IPS-18a (cell line): ENCODE data around the gene FGGY.

Experiments
- H3K27ac ChIP-seq: one replicate; pipeline ENCODE4 v1.5.1; 2013; ENCODE audit warnings: low read length
- H3K27me3 ChIP-seq: one replicate; pipeline ENCODE4 v1.6.1; 2013; ENCODE audit warnings: mild to moderate bottlenecking, low read length; ENCODE audit not compliant: control insufficient read depth, insufficient read depth
- H3K36me3 ChIP-seq: one replicate; pipeline ENCODE4 v1.6.1; 2013; ENCODE audit warnings: low read depth, low read length; ENCODE audit not compliant: control insufficient read depth
- H3K4me1 ChIP-seq: one replicate; pipeline ENCODE4 v1.6.1; 2013; ENCODE audit warnings: low read depth, low read length; ENCODE audit not compliant: control insufficient read depth
- H3K4me3 ChIP-seq: one replicate; pipeline ENCODE4 v1.5.1; 2013; ENCODE audit warnings: low read length
- H3K9ac ChIP-seq: one replicate; pipeline ENCODE4 v1.6.1; 2013; ENCODE audit warnings: mild to moderate bottlenecking, low read length, moderate library complexity
- H3K9me3 ChIP-seq: one replicate; pipeline ENCODE4 v1.6.1; 2013; ENCODE audit warnings: low read depth, low read length; ENCODE audit not compliant: control insufficient read depth

The FGGY gene

DNA sequence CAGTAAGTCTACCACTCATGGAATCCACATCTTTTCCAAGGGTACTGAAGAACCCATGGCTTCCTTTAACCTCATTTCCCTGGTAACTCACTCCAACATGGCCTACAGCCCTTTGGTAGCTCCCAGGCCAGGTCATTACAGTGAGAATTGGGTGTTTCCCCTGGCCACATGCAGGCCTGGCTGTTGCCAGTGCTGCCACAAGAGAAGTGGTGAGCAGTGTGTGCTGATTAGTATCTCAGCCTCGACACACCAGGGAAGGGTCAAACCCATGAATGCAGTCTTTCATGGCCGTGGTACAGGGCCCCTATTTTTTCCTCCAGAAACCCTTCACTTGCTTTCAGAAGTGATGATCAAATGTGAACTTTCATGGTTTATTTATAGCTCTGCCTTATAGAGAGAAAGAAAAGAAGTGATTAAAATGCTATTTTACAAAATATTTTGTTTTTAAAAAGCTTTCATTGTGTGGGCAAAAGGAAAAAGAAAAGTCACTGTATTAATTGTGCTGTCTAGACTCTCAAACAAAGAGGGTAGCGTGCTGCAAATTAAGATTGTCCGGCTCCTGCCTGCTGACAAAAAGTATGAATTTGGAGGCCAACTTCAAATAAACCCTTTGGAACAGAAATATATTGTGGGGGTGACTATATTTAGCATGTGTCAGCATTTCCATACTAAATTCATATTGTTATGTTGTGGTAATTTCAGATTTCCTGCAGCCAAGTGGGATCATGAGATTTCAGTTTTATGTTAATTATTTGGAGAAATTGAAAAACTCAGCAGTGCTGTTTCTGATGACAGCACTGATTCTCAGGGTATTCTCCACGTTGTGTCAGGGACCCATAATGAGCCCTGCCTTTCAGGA lies 455.9 kb downstream of the FGGY start:
- Histone ChIP-seq H3K9ac (no peak overlapping the region), H3K9me3 (no peaks in the 10 kb centered on the region), H3K4me1 (no peaks in the 10 kb centered on the region), H3K36me3 (no peaks in the 10 kb centered on the region), H3K4me3 (no peak overlapping the region), H3K27ac (no peak overlapping the region), H3K27me3 (no peaks in the 10 kb centered on the region)

DNA sequence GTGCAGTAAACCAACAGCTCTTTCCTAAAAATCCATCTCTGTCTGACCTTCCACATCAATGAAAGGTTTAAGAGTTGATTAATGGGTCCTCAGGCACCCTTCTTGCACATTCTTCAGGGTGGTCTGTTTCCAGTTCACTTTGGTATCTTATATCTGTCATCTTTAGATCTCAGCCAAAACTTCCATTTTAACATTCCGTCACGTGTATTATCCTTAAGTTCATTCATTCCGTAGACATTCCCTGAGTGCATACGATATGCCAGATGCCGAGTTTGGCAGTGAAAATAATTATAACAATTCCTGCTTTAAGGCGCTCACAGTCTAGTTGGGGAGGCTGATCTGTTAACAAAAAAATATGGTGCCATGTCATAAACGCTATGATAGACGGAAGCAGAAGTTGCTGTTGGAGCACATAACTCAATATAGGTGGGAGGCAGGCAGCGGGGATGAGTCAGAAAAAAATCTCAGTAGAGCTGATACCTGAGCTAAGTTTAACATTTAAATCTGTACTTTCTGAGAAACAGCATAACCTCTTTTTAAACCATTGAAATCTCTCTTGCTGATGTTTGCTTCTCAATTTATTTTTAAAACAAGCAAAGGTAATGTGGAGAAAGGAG lies 458.3 kb downstream of the FGGY start:
- no peaks in the 10 kb centered on the region for H3K4me1 ChIP-seq
- no peak overlapping the region for H3K27ac ChIP-seq
- H3K4me3 ChIP-seq: no peak overlapping the region
- no peak overlapping the region for H3K9ac ChIP-seq
- H3K9me3 ChIP-seq: no peaks in the 10 kb centered on the region
- no peaks in the 10 kb centered on the region for H3K36me3 ChIP-seq
- peaks cover 3% of the 10 kb centered on the region for H3K27me3 ChIP-seq

- Histone ChIP-seq H3K4me1 (no peaks in the 10 kb centered on the region), H3K27me3 (peaks cover 3% of the 10 kb centered on the region), H3K27ac (no peak overlapping the region), H3K36me3 (no peaks in the 10 kb centered on the region), H3K4me3 (no peak overlapping the region), H3K9me3 (no peaks in the 10 kb centered on the region), H3K9ac (no peak overlapping the region)
Observed at GRCh38 chr1:59757197-59757747, 460.4 kb downstream of the FGGY start.

DNA sequence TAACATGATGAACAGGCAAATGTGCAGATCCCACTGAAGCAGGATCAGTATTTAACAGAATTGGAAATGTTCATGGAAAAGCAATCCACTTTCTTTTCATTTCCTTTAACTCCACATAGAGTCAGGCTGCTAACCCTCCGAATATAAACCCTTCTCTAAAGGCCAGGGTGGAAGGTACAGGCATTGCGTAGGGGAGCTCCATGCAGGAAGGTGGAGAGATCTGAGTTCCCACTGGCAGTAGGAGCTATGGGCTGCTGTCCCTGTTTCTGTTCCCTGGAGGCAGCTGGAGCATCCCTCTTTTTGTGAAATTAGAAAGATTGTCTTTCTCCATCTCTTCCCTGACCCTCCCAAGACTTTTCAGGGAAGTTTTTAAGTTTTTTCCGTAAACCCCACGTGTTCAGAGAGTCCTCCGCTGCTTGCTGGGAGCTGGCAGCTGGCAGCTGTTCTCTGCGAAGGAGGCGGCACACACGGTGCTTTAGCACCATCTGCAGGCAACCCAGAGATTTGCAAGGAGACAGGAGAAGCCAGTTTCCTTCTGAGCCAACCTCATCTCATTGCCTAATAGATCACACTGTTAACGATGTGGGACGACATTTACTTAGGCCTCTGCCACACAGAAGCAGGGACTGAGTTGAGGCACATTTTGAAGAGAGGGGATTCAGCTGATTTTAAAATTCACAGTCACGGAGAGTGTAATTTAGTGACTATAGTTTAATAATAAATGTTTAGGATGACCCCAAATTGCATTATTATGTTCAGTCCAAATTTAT lies 462.4 kb downstream of the FGGY start:
- no peaks in the 10 kb centered on the region for H3K9me3 ChIP-seq
- H3K9ac ChIP-seq: no peak overlapping the region
- H3K4me3 ChIP-seq: no peak overlapping the region
- peaks cover 3% of the 10 kb centered on the region for H3K27me3 ChIP-seq
- no peak overlapping the region for H3K27ac ChIP-seq
- H3K36me3 ChIP-seq: no peaks in the 10 kb centered on the region
- H3K4me1 ChIP-seq: no peaks in the 10 kb centered on the region

- H3K36me3 ChIP-seq: no peaks in the 10 kb centered on the region
- H3K9me3 ChIP-seq: no peaks in the 10 kb centered on the region
- no peak overlapping the region for H3K27ac ChIP-seq
- no peak overlapping the region for H3K4me3 ChIP-seq
- no peak overlapping the region for H3K9ac ChIP-seq
- H3K27me3 ChIP-seq: peaks cover 3% of the 10 kb centered on the region
- H3K4me1 ChIP-seq: peaks cover under 1% of the 10 kb centered on the region
Observed at GRCh38 chr1:59761443-59761842, 464.5 kb downstream of the FGGY start.

- peaks cover 10% of the 10 kb centered on the region for H3K4me1 ChIP-seq
- no peaks in the 10 kb centered on the region for H3K36me3 ChIP-seq
- no peak overlapping the region for H3K4me3 ChIP-seq
- H3K9ac ChIP-seq: no peak overlapping the region
- no peak overlapping the region for H3K27ac ChIP-seq
- H3K27me3 ChIP-seq: peaks cover 3% of the 10 kb centered on the region
- no peaks in the 10 kb centered on the region for H3K9me3 ChIP-seq
Observed at GRCh38 chr1:59763418-59763817, 466.5 kb downstream of the FGGY start.

GRCh38 chr1:59765011-59765730 lies 468.3 kb downstream of the FGGY start:
- Histone ChIP-seq H3K4me1 (peaks cover 10% of the 10 kb centered on the region), H3K9me3 (no peaks in the 10 kb centered on the region), H3K4me3 (no peak overlapping the region), H3K27ac (no peak overlapping the region), H3K27me3 (no peaks in the 10 kb centered on the region), H3K9ac (no peak overlapping the region), H3K36me3 (no peaks in the 10 kb centered on the region)

DNA sequence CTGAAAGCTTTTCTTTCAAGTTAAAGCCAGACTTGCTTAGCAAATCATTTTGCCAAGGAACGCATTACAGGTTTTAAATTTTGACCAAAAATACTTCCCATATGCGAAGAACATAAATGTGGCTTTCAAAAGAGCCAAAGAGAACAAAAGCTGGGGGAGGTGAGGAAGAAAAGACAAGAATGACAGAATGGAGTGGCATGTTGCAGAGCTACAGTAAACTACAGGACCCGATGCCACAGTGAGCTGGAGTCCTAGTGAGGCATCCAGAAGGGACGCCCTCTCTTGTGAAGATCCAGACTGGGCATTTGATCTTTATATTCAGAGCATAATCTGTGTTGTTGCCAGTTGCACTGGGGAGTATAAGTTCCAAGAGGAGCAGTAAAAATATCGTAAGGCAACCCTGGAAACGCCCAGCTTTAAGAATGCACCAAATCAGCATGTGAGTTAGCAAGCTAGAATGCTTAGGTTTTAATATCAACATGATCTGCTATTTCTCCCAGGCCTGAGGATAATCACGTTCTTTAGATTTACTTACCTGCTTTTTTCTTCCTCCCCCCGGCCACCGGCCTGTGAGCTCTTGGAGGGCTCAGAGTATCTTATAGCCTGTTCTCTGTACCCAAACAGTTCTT lies 469.4 kb downstream of the FGGY start:
- Histone ChIP-seq H3K9me3 (no peaks in the 10 kb centered on the region), H3K4me1 (peaks cover 10% of the 10 kb centered on the region), H3K9ac (no peak overlapping the region), H3K27ac (no peak overlapping the region), H3K27me3 (no peaks in the 10 kb centered on the region), H3K4me3 (no peak overlapping the region), H3K36me3 (no peaks in the 10 kb centered on the region)

DNA sequence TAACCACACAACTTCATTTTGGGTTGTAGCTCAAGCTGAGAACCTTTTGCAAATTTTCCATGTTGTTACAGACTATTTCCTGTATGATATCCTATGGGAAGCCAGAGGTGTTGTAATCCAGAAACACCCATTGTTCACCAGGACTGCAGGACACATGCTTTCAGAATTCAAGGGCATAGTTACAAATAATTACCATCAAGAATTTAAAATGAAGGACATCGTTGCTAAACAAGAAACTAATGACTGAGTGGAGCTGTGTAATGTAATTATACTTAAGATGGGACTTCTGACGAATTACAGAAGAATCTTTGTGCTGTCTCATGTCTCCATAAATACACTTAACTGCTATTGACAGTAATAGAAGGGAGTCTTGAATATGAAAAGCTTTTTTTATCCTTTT lies 470.2 kb downstream of the FGGY start:
- no peak overlapping the region for H3K9ac ChIP-seq
- H3K4me3 ChIP-seq: no peak overlapping the region
- H3K4me1 ChIP-seq: peaks cover 10% of the 10 kb centered on the region
- no peaks in the 10 kb centered on the region for H3K9me3 ChIP-seq
- H3K27ac ChIP-seq: no peak overlapping the region
- no peaks in the 10 kb centered on the region for H3K27me3 ChIP-seq
- no peaks in the 10 kb centered on the region for H3K36me3 ChIP-seq

GRCh38 chr1:59768792-59769735 lies 472.2 kb downstream of the FGGY start:
- Histone ChIP-seq H3K27ac (no peak overlapping the region), H3K27me3 (no peaks in the 10 kb centered on the region), H3K4me1 (peaks cover 10% of the 10 kb centered on the region), H3K4me3 (no peak overlapping the region), H3K9ac (no peak overlapping the region), H3K36me3 (no peaks in the 10 kb centered on the region), H3K9me3 (no peaks in the 10 kb centered on the region)
